Calu3 (cell line): ENCODE measurements around the gene DLEC1. TPM values are rescaled to one million over a fixed set of nuclear protein-coding genes. Genes with fewer than 3 reads are reported as not detected.

Experiments used
- BruUV-seq: library from RNA; stranded (reverse); fragments of 400-500 nt; replicated peaks from 2 replicates; lab custom pipeline; 2021; lab: Mats Ljungman, UMichigan
- CTCF ChIA-PET: fragments of 300-600 bp; sonication (Branson Sonifier 250); formaldehyde crosslinking; loops from one replicate; lab custom pipeline; 2022; ENCODE audit warnings: antibody characterized with exemption; lab: Charles Lee
- DNase-seq: peaks from one replicate; pipeline ENCODE4 v3.0.0; 2022
- H3K27ac Mint-ChIP-seq: one replicate; pipeline ENCODE4 v1.8.0; 2022; ENCODE audit warnings: mixed read lengths; ENCODE audit not compliant: unreplicated experiment
- H3K27me3 Mint-ChIP-seq: one replicate; pipeline ENCODE4 v1.8.0; 2022; ENCODE audit warnings: mixed read lengths; ENCODE audit not compliant: unreplicated experiment
- H3K36me3 Mint-ChIP-seq: one replicate; pipeline ENCODE4 v1.8.0; 2022; ENCODE audit warnings: mild to moderate bottlenecking, moderate library complexity, mixed read lengths; ENCODE audit not compliant: insufficient read depth, unreplicated experiment
- H3K4me1 Mint-ChIP-seq: one replicate; pipeline ENCODE4 v1.8.0; 2022; ENCODE audit warnings: mild to moderate bottlenecking, low read depth, mixed read lengths; ENCODE audit not compliant: unreplicated experiment
- H3K4me3 Mint-ChIP-seq: one replicate; pipeline ENCODE4 v1.8.0; 2022; ENCODE audit warnings: mild to moderate bottlenecking, low read depth, moderate library complexity, mixed read lengths; ENCODE audit not compliant: unreplicated experiment
- H3K9me3 Mint-ChIP-seq: one replicate; pipeline ENCODE4 v1.8.0; 2022; ENCODE audit warnings: low read depth, mixed read lengths; ENCODE audit not compliant: unreplicated experiment
- intact Hi-C: fragments of 100-400 bp; cut with micrococcal nuclease; formaldehyde crosslinking; loops from one replicate; pipeline ENCODE4 v1.10.0; 2022; ENCODE audit not compliant: unreplicated experiment
- total RNA-seq: library from RNA; stranded (reverse); gene quantifications from 2 replicates; pipeline ENCODE4 v1.2.3, GENCODE V29; 2022
- TF ChIP-seq, protein P1 (sequence below): fragments of 200-600 bp; IDR thresholded peaks from one replicate; pipeline ENCODE4 v1.8.0; 2022; ENCODE audit warnings: antibody characterized with exemption; ENCODE audit not compliant: unreplicated experiment

DLEC1 gene
- total RNA-seq, 1 experiment from 2014 or later, result 0.28 TPM

DNA sequence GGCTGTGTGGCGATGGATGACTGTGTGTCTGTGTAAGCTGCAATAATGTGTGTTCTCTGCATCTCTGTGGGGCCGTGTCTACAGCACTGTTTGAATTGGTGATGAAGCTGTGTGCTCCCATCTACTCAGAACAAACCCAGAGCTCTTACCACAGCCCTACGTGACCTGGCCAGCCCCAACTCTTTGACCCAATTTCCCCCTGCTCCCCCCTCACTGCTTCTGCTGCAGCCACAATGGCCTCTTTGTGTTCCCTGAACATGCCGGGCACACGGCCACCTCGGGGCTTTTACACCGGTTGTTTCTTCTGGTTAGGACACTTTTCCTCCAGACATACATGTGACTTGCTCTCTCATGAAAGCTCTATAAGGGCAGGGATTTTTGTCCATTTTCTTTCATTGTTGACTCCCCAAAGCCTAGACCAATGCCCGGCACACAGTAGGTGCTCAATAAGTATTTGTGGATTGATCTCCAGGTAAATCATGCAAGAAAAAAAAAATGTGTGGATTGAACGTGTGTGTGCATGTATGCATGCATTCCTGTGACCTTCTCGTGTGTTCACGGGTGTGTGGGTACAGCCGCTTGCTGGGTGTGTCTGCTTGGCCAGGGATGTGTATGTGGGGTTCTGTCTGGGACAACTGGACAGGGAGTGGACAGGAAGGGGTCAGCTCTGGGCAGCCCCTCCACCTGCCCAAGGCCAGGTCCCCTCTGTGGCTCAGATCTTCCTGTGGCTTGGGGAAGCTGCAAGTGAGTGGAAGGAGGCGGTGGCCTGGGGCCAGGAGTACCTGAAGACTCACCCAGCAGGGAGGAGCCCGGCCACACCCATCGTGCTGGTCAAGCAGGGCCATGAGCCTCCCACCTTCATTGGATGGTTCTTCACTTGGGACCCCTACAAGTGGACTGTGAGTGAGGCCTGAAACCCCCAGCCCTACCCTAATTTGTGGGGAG, 33.7 kb upstream of the DLEC1 start:
- H3K4me1 Mint-ChIP-seq, result peaks cover 30% of the 10 kb centered on the region
- peak; percentile 72 for DNase-seq
- H3K27me3 Mint-ChIP-seq, result no peaks in the 10 kb centered on the region
- peak overlapping the region; percentile 75 for H3K27ac Mint-ChIP-seq
- BruUV-seq, result no TSS peak
- H3K36me3 Mint-ChIP-seq, result peaks cover 39% of the 10 kb centered on the region
- H3K4me3 Mint-ChIP-seq, result peak overlapping the region; percentile 54
- TF ChIP-seq, protein P1, sequence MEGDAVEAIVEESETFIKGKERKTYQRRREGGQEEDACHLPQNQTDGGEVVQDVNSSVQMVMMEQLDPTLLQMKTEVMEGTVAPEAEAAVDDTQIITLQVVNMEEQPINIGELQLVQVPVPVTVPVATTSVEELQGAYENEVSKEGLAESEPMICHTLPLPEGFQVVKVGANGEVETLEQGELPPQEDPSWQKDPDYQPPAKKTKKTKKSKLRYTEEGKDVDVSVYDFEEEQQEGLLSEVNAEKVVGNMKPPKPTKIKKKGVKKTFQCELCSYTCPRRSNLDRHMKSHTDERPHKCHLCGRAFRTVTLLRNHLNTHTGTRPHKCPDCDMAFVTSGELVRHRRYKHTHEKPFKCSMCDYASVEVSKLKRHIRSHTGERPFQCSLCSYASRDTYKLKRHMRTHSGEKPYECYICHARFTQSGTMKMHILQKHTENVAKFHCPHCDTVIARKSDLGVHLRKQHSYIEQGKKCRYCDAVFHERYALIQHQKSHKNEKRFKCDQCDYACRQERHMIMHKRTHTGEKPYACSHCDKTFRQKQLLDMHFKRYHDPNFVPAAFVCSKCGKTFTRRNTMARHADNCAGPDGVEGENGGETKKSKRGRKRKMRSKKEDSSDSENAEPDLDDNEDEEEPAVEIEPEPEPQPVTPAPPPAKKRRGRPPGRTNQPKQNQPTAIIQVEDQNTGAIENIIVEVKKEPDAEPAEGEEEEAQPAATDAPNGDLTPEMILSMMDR, result no peak
- CTCF ChIA-PET, result interaction anchor here (1.0 to 1.2 kb wide), 2 partner anchors 9 to 31 kb away, joined by 6 to 7 read pairs; no protein-coding TSS in a partner anchor
- no peaks in the 10 kb centered on the region for H3K9me3 Mint-ChIP-seq
- intact Hi-C loops, result loop anchor here (2.0 kb wide), 1 partner anchor 111 kb away; no protein-coding TSS in a partner anchor

DNA sequence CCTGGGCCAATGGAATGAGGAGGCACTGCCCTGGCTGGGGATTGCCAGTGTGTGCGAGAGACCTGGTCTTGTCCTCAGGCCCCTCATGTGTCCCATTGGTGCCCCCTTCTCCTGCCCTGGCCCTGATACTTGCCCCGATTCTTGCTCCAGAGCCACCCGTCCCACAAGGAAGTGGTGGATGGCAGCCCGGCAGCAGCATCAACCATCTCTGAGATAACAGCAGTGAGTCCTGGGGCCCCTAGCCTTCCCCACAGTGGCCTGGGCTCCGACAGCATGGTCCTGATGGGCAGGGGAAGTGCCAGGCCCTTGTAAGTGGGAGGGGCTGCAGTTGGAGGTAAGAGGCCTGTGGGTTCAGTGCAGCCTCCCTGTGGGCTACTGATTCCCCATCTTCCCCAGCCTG, 33.0 kb upstream of the DLEC1 start:
- no peaks in the 10 kb centered on the region for H3K27me3 Mint-ChIP-seq
- no TSS peak for BruUV-seq
- no peak overlapping the region for H3K4me3 Mint-ChIP-seq
- DNase-seq, result no peak
- H3K36me3 Mint-ChIP-seq, result peaks cover 39% of the 10 kb centered on the region
- intact Hi-C loops, result no loop called here
- no peak overlapping the region for H3K27ac Mint-ChIP-seq
- peaks cover 30% of the 10 kb centered on the region for H3K4me1 Mint-ChIP-seq
- CTCF ChIA-PET, result no interaction called here
- no peaks in the 10 kb centered on the region for H3K9me3 Mint-ChIP-seq
- TF ChIP-seq, protein P1, result no peak

DNA sequence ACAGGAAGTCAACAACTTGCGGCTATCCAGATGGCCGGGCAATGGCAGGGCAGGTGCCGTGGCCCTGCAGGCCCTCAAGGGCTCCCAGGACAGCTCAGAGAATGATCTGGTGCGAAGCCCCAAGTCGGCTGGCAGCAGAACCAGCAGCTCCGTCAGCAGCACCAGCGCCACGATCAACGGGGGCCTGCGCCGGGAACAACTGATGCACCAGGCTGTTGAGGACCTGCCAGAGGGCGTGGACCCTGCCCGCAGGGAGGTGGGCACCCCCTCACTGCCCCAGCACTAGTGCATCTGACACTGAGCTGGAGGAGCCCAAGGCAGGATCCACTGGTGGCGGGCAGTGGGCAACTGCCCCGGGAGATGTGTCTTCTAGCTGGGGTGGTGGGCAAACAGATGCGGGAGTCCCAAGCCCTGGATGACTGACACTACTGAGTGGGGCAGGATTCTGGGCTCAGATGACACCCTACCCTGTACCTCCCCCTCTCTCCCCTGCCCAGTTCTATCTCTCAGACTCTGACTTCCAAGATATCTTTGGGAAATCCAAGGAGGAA, 32.5 kb upstream of the DLEC1 start:
- CTCF ChIA-PET, result no interaction called here
- intact Hi-C loops, result no loop called here
- TSS peak; percentile 15 for BruUV-seq
- no peak overlapping the region for H3K27ac Mint-ChIP-seq
- peaks cover 39% of the 10 kb centered on the region for H3K36me3 Mint-ChIP-seq
- H3K9me3 Mint-ChIP-seq, result no peaks in the 10 kb centered on the region
- TF ChIP-seq, protein P1, result no peak
- no peaks in the 10 kb centered on the region for H3K27me3 Mint-ChIP-seq
- H3K4me3 Mint-ChIP-seq, result no peak overlapping the region
- no peak for DNase-seq
- H3K4me1 Mint-ChIP-seq, result peaks cover 30% of the 10 kb centered on the region

DNA sequence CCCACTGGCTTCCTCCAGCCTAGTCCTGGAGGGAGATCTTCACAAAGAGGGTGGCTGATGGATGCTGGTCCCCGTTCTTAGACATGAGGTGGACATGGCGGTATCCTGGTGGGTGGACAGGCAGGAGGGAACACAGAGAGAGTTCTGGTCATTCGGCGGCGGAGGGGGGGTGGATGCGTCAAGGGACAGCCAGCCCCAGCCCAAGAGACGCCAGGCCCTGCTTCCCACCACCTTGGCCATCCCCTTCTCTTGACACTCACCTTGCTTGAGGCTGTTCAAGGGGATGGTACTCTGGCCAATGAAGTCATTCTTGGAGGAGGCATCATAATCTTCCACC, 31.3 kb upstream of the DLEC1 start:
- TF ChIP-seq, protein P1, result no peak
- intact Hi-C loops, result no loop called here
- DNase-seq, result no peak
- Mint-ChIP-seq H3K4me3 (no peak overlapping the region), H3K27me3 (no peaks in the 10 kb centered on the region), H3K4me1 (peaks cover 30% of the 10 kb centered on the region), H3K9me3 (no peaks in the 10 kb centered on the region), H3K27ac (no peak overlapping the region), H3K36me3 (peaks cover 35% of the 10 kb centered on the region)
- CTCF ChIA-PET, result no interaction called here
- BruUV-seq, result no TSS peak
